GM18505 (cell line): ENCODE results near the gene CPNE1.

Source experiments
- ATAC-seq: cut with Tn5 transposase; IDR thresholded peaks from one replicate; pipeline ENCODE4 v1.9.1; 2021; ENCODE audit not compliant: unreplicated experiment
- POLR2A ChIP-seq: IDR thresholded peaks from 4 replicates; pipeline ENCODE4 v1.6.1; 2011; ENCODE audit warnings: borderline replicate concordance; ENCODE audit not compliant: insufficient read depth, insufficient read length; ENCODE audit errors: extremely low read depth

Gene CPNE1

DNA sequence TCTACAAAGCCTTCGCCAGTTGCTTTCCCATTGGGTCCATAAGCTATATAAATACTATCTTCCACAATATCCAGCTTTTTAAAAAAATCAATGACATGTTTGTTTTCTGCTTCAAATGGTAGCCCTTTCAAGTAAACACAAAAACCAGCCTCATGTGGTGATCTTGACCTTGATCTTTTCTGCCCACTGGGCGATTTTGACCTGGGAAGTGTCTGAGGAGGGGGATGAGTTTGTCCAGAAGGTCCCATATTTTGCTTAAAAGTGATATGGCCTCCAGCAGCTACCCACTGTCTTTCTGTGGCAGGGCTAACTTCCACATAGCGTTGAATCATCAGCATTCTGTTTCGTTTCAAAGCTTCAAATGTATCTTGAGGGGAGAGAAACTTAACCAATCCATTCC is 10.8 kb downstream of the CPNE1 start:
- TF ChIP-seq POLR2A: no peak
- no peak for ATAC-seq

DNA sequence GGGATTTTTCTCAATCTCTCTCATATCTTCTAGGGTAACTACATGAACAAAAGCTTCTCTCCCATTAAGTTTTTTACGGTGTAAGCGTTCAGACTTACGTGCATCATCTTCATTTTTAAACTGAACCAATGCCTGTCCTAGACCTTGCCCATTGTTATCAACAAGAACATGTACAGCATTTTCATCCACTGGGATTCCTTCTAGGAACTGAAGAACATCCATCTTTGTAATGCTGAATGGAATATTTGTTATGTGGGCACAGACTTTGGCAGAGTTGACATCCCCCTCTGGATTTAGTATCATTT is 11.3 kb downstream of the CPNE1 start:
- TF ChIP-seq POLR2A: no peak
- ATAC-seq: no peak

DNA sequence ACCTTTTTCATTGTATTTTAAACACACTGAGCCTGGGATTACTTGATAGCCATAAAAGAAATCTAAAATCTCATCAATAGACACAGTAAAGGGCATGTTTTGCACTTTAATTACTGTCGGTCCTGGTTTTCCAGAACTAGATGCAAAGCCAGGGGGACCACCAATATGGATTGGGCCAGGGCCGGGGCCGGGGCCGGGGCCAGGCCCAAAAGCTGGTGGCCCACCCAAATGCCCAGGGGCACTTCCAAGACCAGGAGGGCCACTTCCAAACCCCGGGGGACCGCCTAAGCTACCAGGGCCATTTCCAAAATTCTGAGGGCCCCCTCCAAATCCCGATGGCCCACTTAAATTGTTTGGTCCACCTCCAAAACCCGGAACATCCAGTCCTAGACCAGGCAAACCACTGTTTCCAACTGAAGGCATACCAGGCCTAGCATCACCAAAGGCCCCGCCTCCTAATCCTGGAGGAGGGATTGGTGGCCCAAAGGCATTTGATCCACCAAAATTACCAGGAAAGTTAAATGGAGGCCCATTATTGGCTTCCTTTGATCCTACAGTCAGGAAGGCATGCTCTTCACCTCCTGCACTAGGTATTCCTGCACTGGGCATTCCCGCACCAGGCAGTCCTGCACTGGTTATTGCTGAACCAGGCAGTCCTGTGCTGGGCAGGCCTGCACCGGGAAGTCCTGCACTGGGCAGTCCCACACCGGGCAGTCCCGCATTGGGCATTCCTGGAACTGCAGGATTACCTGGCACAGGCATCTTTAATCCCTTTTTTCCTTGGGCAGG is 11.9 kb downstream of the CPNE1 start:
- ATAC-seq: no peak
- no peak for TF ChIP-seq POLR2A

- TF ChIP-seq POLR2A: no peak
- ATAC-seq: no peak
Measured at GRCh38 chr20:35651958-35652357, 12.7 kb downstream of the CPNE1 start.

GRCh38 chr20:35650632-35651031 is 14.1 kb downstream of the CPNE1 start:
- no peak for ATAC-seq

DNA sequence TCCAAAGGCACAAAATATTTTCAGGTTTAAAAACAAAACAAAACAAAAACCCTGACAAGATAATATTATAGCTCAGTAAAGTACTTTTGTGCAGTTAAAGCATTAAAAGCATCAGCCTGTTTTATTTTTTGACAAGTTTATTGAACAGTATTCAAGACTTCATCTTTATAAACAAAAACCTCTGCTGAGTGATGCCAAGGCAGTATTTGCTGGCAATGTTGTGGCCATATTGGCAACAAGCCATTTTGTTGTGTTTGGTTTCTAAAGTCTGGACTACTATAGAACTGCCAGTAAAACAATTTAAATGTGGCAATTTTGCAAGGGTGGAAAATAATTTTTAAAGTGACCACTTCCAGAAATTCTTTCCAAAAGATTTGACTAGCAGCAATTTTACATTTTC is 15.9 kb downstream of the CPNE1 start:
- no peak for ATAC-seq
- TF ChIP-seq POLR2A: no peak

More at GRCh38 chr20:35650632-35651031, 14.1 kb downstream of the CPNE1 start:
- peak; percentile 22 for TF ChIP-seq POLR2A

DNA sequence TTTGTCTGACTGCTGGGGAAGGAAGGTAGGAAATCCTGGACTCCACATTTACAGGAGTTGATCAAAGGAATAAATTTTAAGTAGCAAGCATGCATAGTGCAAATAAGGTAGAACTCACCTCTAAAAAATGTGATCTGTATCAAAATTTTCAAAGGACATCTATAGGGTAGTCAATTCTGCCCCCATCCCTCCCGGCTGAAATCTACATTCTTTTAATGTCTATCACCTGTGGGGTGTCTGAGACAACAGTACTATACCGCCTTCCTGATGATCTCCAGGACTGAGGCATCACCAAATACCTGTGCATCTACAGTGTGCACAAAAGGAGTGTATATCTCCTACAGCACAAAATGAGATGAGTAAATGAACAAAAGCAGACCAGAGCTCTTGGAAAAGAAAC is 19.9 kb downstream of the CPNE1 start:
- ATAC-seq: no peak
- TF ChIP-seq POLR2A: no peak

GRCh38 chr20:35643045-35643444 is 21.7 kb downstream of the CPNE1 start:
- ATAC-seq: no peak
- TF ChIP-seq POLR2A: no peak

- no peak for TF ChIP-seq POLR2A
- ATAC-seq: no peak
Measured at GRCh38 chr20:35641743-35642142, 23.0 kb downstream of the CPNE1 start.

DNA sequence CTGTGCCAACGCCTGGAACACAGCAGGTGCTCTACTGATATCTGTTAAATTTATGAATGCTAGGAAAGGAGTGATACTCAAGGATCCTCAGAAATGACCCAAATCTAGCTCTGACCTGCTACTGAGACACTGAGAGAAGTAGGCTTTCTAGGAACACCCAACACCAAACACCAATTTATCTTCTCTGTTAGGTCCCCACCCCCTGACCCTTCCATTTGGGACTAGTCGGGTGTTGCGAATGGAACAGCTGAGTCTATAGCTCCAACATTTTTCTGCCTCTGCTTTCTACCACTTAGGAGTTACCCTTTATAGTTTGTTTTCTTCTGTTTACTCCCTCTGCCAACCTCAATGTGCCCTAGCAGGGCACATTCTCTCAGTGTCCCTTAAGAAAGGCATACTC is 24.0 kb downstream of the CPNE1 start:
- TF ChIP-seq POLR2A: no peak
- no peak for ATAC-seq

- no peak for ATAC-seq
- TF ChIP-seq POLR2A: no peak
Measured at GRCh38 chr20:35638751-35639150, 25.9 kb downstream of the CPNE1 start.

- TF ChIP-seq POLR2A: no peak
- no peak for ATAC-seq
Measured at GRCh38 chr20:35637276-35637675, 27.4 kb downstream of the CPNE1 start.

- no peak for ATAC-seq
- TF ChIP-seq POLR2A: no peak
Measured at GRCh38 chr20:35636095-35636494, 28.6 kb downstream of the CPNE1 start.

GRCh38 chr20:35635652-35636051 is 29.0 kb downstream of the CPNE1 start:
- ATAC-seq: no peak
- no peak for TF ChIP-seq POLR2A
